Measurements from ENCODE around the gene CASZ1.
A peak's percentile ranks its signal among the peaks of the same experiment; 100 is the strongest.

Gene CASZ1

DNA sequence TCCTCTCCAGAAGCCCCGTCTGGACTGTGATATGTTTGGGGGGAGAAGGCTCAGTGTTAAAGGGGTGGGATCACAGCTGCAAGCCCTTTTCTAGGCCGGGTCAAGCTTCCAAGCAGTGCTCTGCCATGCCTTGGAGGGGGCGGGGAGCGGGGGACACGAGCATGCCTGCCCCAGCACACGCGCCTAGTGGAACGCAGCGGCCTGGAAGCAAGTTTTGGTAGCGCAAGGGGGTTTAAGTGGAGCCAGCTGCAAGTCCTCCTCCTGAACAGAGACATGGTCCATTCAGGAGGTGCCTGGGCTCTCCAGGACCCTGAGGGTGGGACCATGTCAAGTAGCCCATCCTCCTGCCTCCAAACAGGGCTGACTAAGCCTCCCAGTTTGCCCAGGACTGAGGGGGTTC, 112.2 kb downstream of the CASZ1 start:
- no peak overlapping the region for H3K4me3 ChIP-seq (ENCODE audit: low read depth, low read length)
- in situ Hi-C loops (cut with HindIII; ENCODE audit: low sequenced_read_pairs) = no loop called here
- DNase-seq (ENCODE audit: low read depth) = no peak
- TF ChIP-seq CTCF (IDR thresholded peaks at IDR 0.05; ENCODE audit: low read depth, low read length, missing control alignments) = no peak

- no peak overlapping the region for H3K4me3 ChIP-seq (ENCODE audit: low read depth, low read length)
- DNase-seq (ENCODE audit: low read depth) = no peak
- in situ Hi-C loops (cut with HindIII; ENCODE audit: low sequenced_read_pairs) = no loop called here
- no peak for TF ChIP-seq CTCF (IDR thresholded peaks at IDR 0.05; ENCODE audit: low read depth, low read length, missing control alignments)
Observed at GRCh38 chr1:10682449-10683309, 113.8 kb downstream of the CASZ1 start.

DNA sequence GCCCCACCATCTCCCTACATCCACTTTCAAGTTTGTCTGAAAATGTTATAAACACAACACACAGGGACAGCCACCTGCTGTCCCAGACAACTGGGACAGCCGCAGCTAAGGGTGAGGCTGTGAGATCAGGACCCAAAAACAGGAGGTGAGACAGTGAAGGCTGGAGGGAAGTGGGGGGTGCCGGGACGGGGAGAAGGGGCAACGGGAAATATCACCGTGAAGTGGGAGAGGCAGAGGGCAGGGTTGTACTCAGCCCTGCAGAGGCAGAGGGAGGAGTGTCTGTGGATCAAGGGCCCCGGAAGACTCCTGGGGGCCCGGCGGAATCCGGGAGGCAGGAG, 114.4 kb downstream of the CASZ1 start:
- no peak for DNase-seq (ENCODE audit: low read depth)
- TF ChIP-seq CTCF (IDR thresholded peaks at IDR 0.05; ENCODE audit: low read depth, low read length, missing control alignments) = no peak
- in situ Hi-C loops (cut with HindIII; ENCODE audit: low sequenced_read_pairs) = no loop called here
- no peak overlapping the region for H3K4me3 ChIP-seq (ENCODE audit: low read depth, low read length)

- in situ Hi-C loops (cut with HindIII; ENCODE audit: low sequenced_read_pairs) = no loop called here
- DNase-seq (ENCODE audit: low read depth) = no peak
- TF ChIP-seq CTCF (IDR thresholded peaks at IDR 0.05; ENCODE audit: low read depth, low read length, missing control alignments) = no peak
- no peak overlapping the region for H3K4me3 ChIP-seq (ENCODE audit: low read depth, low read length)
Observed at GRCh38 chr1:10681296-10682107, 114.9 kb downstream of the CASZ1 start.

- H3K4me3 ChIP-seq (ENCODE audit: low read depth, low read length) = no peak overlapping the region
- in situ Hi-C loops (cut with HindIII; ENCODE audit: low sequenced_read_pairs) = no loop called here
- DNase-seq (ENCODE audit: low read depth) = no peak
- no peak for TF ChIP-seq CTCF (IDR thresholded peaks at IDR 0.05; ENCODE audit: low read depth, low read length, missing control alignments)
Observed at GRCh38 chr1:10680487-10680886, 116.0 kb downstream of the CASZ1 start.

- DNase-seq (ENCODE audit: low read depth) = peak; percentile 27
- no peak for TF ChIP-seq CTCF (IDR thresholded peaks at IDR 0.05; ENCODE audit: low read depth, low read length, missing control alignments)
- in situ Hi-C loops (cut with HindIII; ENCODE audit: low sequenced_read_pairs) = no loop called here
- no peak overlapping the region for H3K4me3 ChIP-seq (ENCODE audit: low read depth, low read length)
Observed at GRCh38 chr1:10679496-10680220, 116.8 kb downstream of the CASZ1 start.

Measured in astrocyte of the cerebellum (primary cell).